ENCODE results near the gene KRAS.

KRAS gene

GRCh38 chr12:25182765-25183164, 68.0 kb downstream of the KRAS start:
- no peak for ATAC-seq
- TF ChIP-seq RARB (CRISPR knock-in tag; IDR thresholded peaks at IDR 0.05) (no peak), ZNF565 (CRISPR knock-in tag; conservative IDR thresholded peaks at IDR 0.05; ENCODE audit: low read depth) (no peak), PATZ1 (CRISPR knock-in tag; IDR thresholded peaks at IDR 0.05; ENCODE audit: borderline replicate concordance) (no peak), CREB5 (CRISPR knock-in tag; IDR thresholded peaks at IDR 0.05; ENCODE audit: low read depth) (no peak), ZFP3 (CRISPR knock-in tag; IDR thresholded peaks at IDR 0.05) (no peak), ISL1 (CRISPR knock-in tag; IDR thresholded peaks at IDR 0.05) (no peak), POU6F1 (CRISPR knock-in tag; IDR thresholded peaks at IDR 0.05; ENCODE audit: borderline replicate concordance, low read depth) (no peak), TOX (CRISPR knock-in tag; IDR thresholded peaks at IDR 0.05; ENCODE audit: borderline replicate concordance) (no peak), PPARA (CRISPR knock-in tag; IDR thresholded peaks at IDR 0.05; ENCODE audit: borderline replicate concordance) (no peak), ZNF70 (CRISPR knock-in tag; IDR thresholded peaks at IDR 0.05) (no peak), TSHZ2 (CRISPR knock-in tag; IDR thresholded peaks at IDR 0.05) (no peak), OSR1 (CRISPR knock-in tag; IDR thresholded peaks at IDR 0.05) (no peak), BACH2 (CRISPR knock-in tag; IDR thresholded peaks at IDR 0.05; ENCODE audit: borderline replicate concordance) (no peak), CSDC2 (CRISPR knock-in tag; IDR thresholded peaks at IDR 0.05) (no peak), GLIS3 (CRISPR knock-in tag; IDR thresholded peaks at IDR 0.05) (no peak), SNAI2 (CRISPR knock-in tag; IDR thresholded peaks at IDR 0.05) (no peak), TCF4 (CRISPR knock-in tag; IDR thresholded peaks at IDR 0.05; ENCODE audit: borderline replicate concordance) (no peak), ZC3H10 (CRISPR knock-in tag; IDR thresholded peaks at IDR 0.05) (no peak), ZNF8 (CRISPR knock-in tag; IDR thresholded peaks at IDR 0.05) (no peak), ESRRG (CRISPR knock-in tag; IDR thresholded peaks at IDR 0.05) (no peak)

- TF ChIP-seq TOX (CRISPR knock-in tag; IDR thresholded peaks at IDR 0.05; ENCODE audit: borderline replicate concordance) (no peak), ARNTL (CRISPR knock-in tag; IDR thresholded peaks at IDR 0.05; ENCODE audit: borderline replicate concordance, low read depth) (no peak), ZFP30 (CRISPR knock-in tag; IDR thresholded peaks at IDR 0.05) (no peak), TSHZ2 (CRISPR knock-in tag; IDR thresholded peaks at IDR 0.05) (no peak), ISL1 (CRISPR knock-in tag; IDR thresholded peaks at IDR 0.05) (no peak)
- no peak for ATAC-seq
Observed at GRCh38 chr12:25162866-25163265, 87.9 kb downstream of the KRAS start.

Data from SK-N-SH treated with all-trans-retinoic acid at 6 μM for 48 hours (cell line).